A549 (cell line): ENCODE results near the gene MBP.

Source experiments
- BHLHE40 ChIP-seq: IDR thresholded peaks from 2 replicates; pipeline ENCODE4 v1.6.1; 2012; ENCODE audit warnings: low read depth, low read length, inconsistent platforms
- CBX2 ChIP-seq: fragments of 200-600 bp; sonication (generic); IDR thresholded peaks from 2 replicates; pipeline ENCODE4 v1.6.1; 2016; ENCODE audit warnings: low read depth, mild to moderate bottlenecking, borderline replicate concordance
- CHD4 ChIP-seq: fragments of 200-600 bp; sonication (generic); IDR thresholded peaks from 2 replicates; pipeline ENCODE4 v1.6.1; 2016; ENCODE audit warnings: antibody characterized with exemption, mild to moderate bottlenecking, borderline replicate concordance
- ESRRA ChIP-seq: fragments of 150-350 bp; IDR thresholded peaks from 2 replicates; pipeline ENCODE4 v1.6.1; 2014; ENCODE audit warnings: mild to moderate bottlenecking, low read length, borderline replicate concordance
- HDAC2 ChIP-seq: fragments of 200-600 bp; sonication (generic); IDR thresholded peaks from 2 replicates; pipeline ENCODE4 v1.6.1; 2016
- KDM5A ChIP-seq: fragments of 200-600 bp; sonication (generic); IDR thresholded peaks from 2 replicates; pipeline ENCODE4 v1.6.1; 2016; ENCODE audit warnings: antibody characterized with exemption, mild to moderate bottlenecking
- POLR2A ChIP-seq: IDR thresholded peaks from 2 replicates; pipeline ENCODE4 v1.6.1; 2012; ENCODE audit warnings: mild to moderate bottlenecking, low read length
- TP53 ChIP-seq: fragments of 250-450 bp; sonication (Bioruptor Pico); IDR thresholded peaks from 2 replicates; pipeline ENCODE4 v1.5.0; 2021; ENCODE audit warnings: mild to moderate bottlenecking, moderate library complexity
- ZFP36 ChIP-seq: fragments of 450-650 bp; IDR thresholded peaks from 2 replicates; pipeline ENCODE4 v1.6.1; 2014; ENCODE audit warnings: borderline replicate concordance; ENCODE audit not compliant: partially characterized antibody
- TF ChIP-seq, protein P1 (sequence below): fragments of >200 bp; sonication (Bioruptor Twin); formaldehyde crosslinking; IDR thresholded peaks from 3 replicates; pipeline ENCODE4 v1.5.1; 2016
- TF ChIP-seq, protein P2 (sequence below): fragments of 200-600 bp; sonication (generic); IDR thresholded peaks from 2 replicates; pipeline ENCODE4 v1.6.1; 2016; ENCODE audit warnings: antibody characterized with exemption, mild to moderate bottlenecking, moderate library complexity
- TF ChIP-seq, protein P3 (sequence below): fragments of 150-350 bp; IDR thresholded peaks from 2 replicates; pipeline ENCODE4 v1.6.1; 2014; ENCODE audit warnings: low read depth, mild to moderate bottlenecking, low read length
- TF ChIP-seq, protein P4 (sequence below): IDR thresholded peaks from 2 replicates; pipeline ENCODE4 v1.6.1; 2012
- TF ChIP-seq, protein P5 (sequence below): IDR thresholded peaks from 2 replicates; pipeline ENCODE4 v1.6.1; 2012

DNA sequence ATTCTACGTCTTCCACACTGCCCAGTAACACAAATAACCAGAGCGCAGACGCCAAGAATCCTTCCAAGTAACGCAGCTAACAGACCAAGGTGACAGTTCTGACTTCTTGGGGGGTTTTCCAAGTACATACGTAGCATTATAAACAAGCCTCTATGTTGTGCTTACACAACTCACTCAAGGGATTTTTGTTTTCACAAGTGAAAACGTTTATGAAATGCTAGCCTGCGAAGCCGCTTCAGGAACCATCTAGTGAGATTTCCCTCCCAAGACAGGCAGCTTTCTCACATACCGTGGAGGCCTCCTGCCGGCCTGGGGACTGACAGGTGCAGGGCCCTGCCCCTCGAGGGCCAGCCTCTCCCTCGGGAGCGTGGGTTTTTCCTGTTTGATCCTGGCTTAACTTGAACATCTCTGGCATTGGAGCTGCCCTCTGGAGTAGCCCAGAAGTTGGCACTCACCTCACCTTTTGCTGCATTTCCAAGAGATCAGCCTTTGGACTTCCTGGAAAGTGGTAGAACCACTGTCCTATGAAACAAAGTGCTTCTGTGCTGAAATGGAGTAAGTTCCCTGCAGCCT lies 151.1 kb downstream of the MBP start:
- TF ChIP-seq, protein P1, sequence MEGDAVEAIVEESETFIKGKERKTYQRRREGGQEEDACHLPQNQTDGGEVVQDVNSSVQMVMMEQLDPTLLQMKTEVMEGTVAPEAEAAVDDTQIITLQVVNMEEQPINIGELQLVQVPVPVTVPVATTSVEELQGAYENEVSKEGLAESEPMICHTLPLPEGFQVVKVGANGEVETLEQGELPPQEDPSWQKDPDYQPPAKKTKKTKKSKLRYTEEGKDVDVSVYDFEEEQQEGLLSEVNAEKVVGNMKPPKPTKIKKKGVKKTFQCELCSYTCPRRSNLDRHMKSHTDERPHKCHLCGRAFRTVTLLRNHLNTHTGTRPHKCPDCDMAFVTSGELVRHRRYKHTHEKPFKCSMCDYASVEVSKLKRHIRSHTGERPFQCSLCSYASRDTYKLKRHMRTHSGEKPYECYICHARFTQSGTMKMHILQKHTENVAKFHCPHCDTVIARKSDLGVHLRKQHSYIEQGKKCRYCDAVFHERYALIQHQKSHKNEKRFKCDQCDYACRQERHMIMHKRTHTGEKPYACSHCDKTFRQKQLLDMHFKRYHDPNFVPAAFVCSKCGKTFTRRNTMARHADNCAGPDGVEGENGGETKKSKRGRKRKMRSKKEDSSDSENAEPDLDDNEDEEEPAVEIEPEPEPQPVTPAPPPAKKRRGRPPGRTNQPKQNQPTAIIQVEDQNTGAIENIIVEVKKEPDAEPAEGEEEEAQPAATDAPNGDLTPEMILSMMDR: no peak
- no peak for TF ChIP-seq POLR2A
- TF ChIP-seq, protein P2, sequence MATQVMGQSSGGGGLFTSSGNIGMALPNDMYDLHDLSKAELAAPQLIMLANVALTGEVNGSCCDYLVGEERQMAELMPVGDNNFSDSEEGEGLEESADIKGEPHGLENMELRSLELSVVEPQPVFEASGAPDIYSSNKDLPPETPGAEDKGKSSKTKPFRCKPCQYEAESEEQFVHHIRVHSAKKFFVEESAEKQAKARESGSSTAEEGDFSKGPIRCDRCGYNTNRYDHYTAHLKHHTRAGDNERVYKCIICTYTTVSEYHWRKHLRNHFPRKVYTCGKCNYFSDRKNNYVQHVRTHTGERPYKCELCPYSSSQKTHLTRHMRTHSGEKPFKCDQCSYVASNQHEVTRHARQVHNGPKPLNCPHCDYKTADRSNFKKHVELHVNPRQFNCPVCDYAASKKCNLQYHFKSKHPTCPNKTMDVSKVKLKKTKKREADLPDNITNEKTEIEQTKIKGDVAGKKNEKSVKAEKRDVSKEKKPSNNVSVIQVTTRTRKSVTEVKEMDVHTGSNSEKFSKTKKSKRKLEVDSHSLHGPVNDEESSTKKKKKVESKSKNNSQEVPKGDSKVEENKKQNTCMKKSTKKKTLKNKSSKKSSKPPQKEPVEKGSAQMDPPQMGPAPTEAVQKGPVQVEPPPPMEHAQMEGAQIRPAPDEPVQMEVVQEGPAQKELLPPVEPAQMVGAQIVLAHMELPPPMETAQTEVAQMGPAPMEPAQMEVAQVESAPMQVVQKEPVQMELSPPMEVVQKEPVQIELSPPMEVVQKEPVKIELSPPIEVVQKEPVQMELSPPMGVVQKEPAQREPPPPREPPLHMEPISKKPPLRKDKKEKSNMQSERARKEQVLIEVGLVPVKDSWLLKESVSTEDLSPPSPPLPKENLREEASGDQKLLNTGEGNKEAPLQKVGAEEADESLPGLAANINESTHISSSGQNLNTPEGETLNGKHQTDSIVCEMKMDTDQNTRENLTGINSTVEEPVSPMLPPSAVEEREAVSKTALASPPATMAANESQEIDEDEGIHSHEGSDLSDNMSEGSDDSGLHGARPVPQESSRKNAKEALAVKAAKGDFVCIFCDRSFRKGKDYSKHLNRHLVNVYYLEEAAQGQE: no peak
- TF ChIP-seq ESRRA: no peak
- no peak for TF ChIP-seq HDAC2
- no peak for TF ChIP-seq TP53 (CRISPR knock-in tag)
- TF ChIP-seq, protein P3, sequence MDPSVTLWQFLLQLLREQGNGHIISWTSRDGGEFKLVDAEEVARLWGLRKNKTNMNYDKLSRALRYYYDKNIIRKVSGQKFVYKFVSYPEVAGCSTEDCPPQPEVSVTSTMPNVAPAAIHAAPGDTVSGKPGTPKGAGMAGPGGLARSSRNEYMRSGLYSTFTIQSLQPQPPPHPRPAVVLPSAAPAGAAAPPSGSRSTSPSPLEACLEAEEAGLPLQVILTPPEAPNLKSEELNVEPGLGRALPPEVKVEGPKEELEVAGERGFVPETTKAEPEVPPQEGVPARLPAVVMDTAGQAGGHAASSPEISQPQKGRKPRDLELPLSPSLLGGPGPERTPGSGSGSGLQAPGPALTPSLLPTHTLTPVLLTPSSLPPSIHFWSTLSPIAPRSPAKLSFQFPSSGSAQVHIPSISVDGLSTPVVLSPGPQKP: no peak
- no peak for TF ChIP-seq BHLHE40
- no peak for TF ChIP-seq CHD4
- TF ChIP-seq ZFP36: no peak
- no peak for TF ChIP-seq CBX2
- TF ChIP-seq, protein P4, sequence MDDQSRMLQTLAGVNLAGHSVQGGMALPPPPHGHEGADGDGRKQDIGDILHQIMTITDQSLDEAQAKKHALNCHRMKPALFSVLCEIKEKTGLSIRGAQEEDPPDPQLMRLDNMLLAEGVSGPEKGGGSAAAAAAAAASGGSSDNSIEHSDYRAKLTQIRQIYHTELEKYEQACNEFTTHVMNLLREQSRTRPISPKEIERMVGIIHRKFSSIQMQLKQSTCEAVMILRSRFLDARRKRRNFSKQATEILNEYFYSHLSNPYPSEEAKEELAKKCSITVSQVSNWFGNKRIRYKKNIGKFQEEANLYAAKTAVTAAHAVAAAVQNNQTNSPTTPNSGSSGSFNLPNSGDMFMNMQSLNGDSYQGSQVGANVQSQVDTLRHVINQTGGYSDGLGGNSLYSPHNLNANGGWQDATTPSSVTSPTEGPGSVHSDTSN: no peak
- TF ChIP-seq KDM5A: no peak
- TF ChIP-seq, protein P5, sequence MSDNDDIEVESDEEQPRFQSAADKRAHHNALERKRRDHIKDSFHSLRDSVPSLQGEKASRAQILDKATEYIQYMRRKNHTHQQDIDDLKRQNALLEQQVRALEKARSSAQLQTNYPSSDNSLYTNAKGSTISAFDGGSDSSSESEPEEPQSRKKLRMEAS: no peak
